ENCODE data around the gene ZNF438. TPM values are rescaled to one million over a fixed set of nuclear protein-coding genes. Genes with fewer than 3 reads are reported as not detected.

The ZNF438 gene
- total and polyA plus RNA-seq, 2 donors (not counting 1 experiment from before 2014, with no cell fraction given) = 4.7 to 6.6 TPM

GRCh38 chr10:30842894-30843293 lies 188.8 kb downstream of the ZNF438 start:
- Histone ChIP-seq H3K4me3 (replicated peaks in 1 of 4; ENCODE audit: control extremely low read depth in 1 of 4, insufficient read depth in 1 of 4, low read depth in 3 of 4, low read length in 4 of 4) (no peak overlapping the region), H3K4me1 (ENCODE audit: control insufficient read depth, extremely low read depth, insufficient read depth, low read length) (no peaks in the 10 kb centered on the region), H3K27ac (ENCODE audit: insufficient read depth, low read length) (no peak overlapping the region), H3K4me2 (ENCODE audit: extremely low read depth, insufficient read depth, low read length) (no peak overlapping the region), H3K79me2 (ENCODE audit: control insufficient read depth, insufficient read depth, low read length) (no peaks in the 10 kb centered on the region), H3K36me3 (ENCODE audit: control insufficient read depth, insufficient read depth, low read length) (no peaks in the 10 kb centered on the region), H3K27me3 (ENCODE audit: control insufficient read depth, insufficient read depth, low read length) (no peaks in the 10 kb centered on the region), H3K9me3 (ENCODE audit: control insufficient read depth, insufficient read depth, low read depth, low read length) (no peaks in the 10 kb centered on the region), H2AFZ (ENCODE audit: low read length) (no peak overlapping the region), H3K9ac (ENCODE audit: insufficient read depth, low read length) (no peak overlapping the region), H4K20me1 (ENCODE audit: control insufficient read depth, extremely low read depth, insufficient read depth, low read length) (no peaks in the 10 kb centered on the region)
- TF ChIP-seq CTCF (conservative IDR thresholded peaks at IDR 0.05 in 1 of 2, IDR thresholded peaks at IDR 0.05 in 1 of 2; ENCODE audit: low read depth in 1 of 2, low read length in 2 of 2) (no peak), EZH2 (IDR thresholded peaks at IDR 0.05; ENCODE audit: low read length, missing control alignments) (no peak)
- DNase-seq (ENCODE audit: low read depth in 2 of 2) = peak; percentile 43 to 63

GRCh38 chr10:30842185-30842584 lies 189.5 kb downstream of the ZNF438 start:
- no peak overlapping the region for H2AFZ ChIP-seq (ENCODE audit: low read length)
- H3K9me3 ChIP-seq (ENCODE audit: control insufficient read depth, insufficient read depth, low read depth, low read length) = no peaks in the 10 kb centered on the region
- no peak overlapping the region for H3K9ac ChIP-seq (ENCODE audit: insufficient read depth, low read length)
- TF ChIP-seq CTCF (conservative IDR thresholded peaks at IDR 0.05 in 1 of 2, IDR thresholded peaks at IDR 0.05 in 1 of 2; ENCODE audit: low read depth in 1 of 2, low read length in 2 of 2) (no peak), EZH2 (IDR thresholded peaks at IDR 0.05; ENCODE audit: low read length, missing control alignments) (no peak)
- H3K4me3 ChIP-seq (replicated peaks in 1 of 4; ENCODE audit: control extremely low read depth in 1 of 4, insufficient read depth in 1 of 4, low read depth in 3 of 4, low read length in 4 of 4) = no peak overlapping the region
- H3K4me2 ChIP-seq (ENCODE audit: extremely low read depth, insufficient read depth, low read length) = no peak overlapping the region
- no peaks in the 10 kb centered on the region for H3K27me3 ChIP-seq (ENCODE audit: control insufficient read depth, insufficient read depth, low read length)
- no peaks in the 10 kb centered on the region for H4K20me1 ChIP-seq (ENCODE audit: control insufficient read depth, extremely low read depth, insufficient read depth, low read length)
- no peaks in the 10 kb centered on the region for H3K4me1 ChIP-seq (ENCODE audit: control insufficient read depth, extremely low read depth, insufficient read depth, low read length)
- H3K36me3 ChIP-seq (ENCODE audit: control insufficient read depth, insufficient read depth, low read length) = no peaks in the 10 kb centered on the region
- H3K79me2 ChIP-seq (ENCODE audit: control insufficient read depth, insufficient read depth, low read length) = no peaks in the 10 kb centered on the region
- no peak for DNase-seq (ENCODE audit: low read depth in 2 of 2)
- no peak overlapping the region for H3K27ac ChIP-seq (ENCODE audit: insufficient read depth, low read length)

- H4K20me1 ChIP-seq (ENCODE audit: control insufficient read depth, extremely low read depth, insufficient read depth, low read length) = no peaks in the 10 kb centered on the region
- H3K79me2 ChIP-seq (ENCODE audit: control insufficient read depth, insufficient read depth, low read length) = no peaks in the 10 kb centered on the region
- H3K4me3 ChIP-seq (replicated peaks in 1 of 4; ENCODE audit: control extremely low read depth in 1 of 4, insufficient read depth in 1 of 4, low read depth in 3 of 4, low read length in 4 of 4) = no peak overlapping the region
- DNase-seq (ENCODE audit: low read depth in 2 of 2) = peak in 1 of 2 donors; percentile 73
- H3K27me3 ChIP-seq (ENCODE audit: control insufficient read depth, insufficient read depth, low read length) = no peaks in the 10 kb centered on the region
- H3K4me2 ChIP-seq (ENCODE audit: extremely low read depth, insufficient read depth, low read length) = no peak overlapping the region
- no peak overlapping the region for H3K9ac ChIP-seq (ENCODE audit: insufficient read depth, low read length)
- no peaks in the 10 kb centered on the region for H3K4me1 ChIP-seq (ENCODE audit: control insufficient read depth, extremely low read depth, insufficient read depth, low read length)
- no peak for TF ChIP-seq EZH2 (IDR thresholded peaks at IDR 0.05; ENCODE audit: low read length, missing control alignments)
- no peak for TF ChIP-seq CTCF (conservative IDR thresholded peaks at IDR 0.05 in 1 of 2, IDR thresholded peaks at IDR 0.05 in 1 of 2; ENCODE audit: low read depth in 1 of 2, low read length in 2 of 2)
- H3K36me3 ChIP-seq (ENCODE audit: control insufficient read depth, insufficient read depth, low read length) = no peaks in the 10 kb centered on the region
- H2AFZ ChIP-seq (ENCODE audit: low read length) = no peak overlapping the region
- no peaks in the 10 kb centered on the region for H3K9me3 ChIP-seq (ENCODE audit: control insufficient read depth, insufficient read depth, low read depth, low read length)
- H3K27ac ChIP-seq (ENCODE audit: insufficient read depth, low read length) = no peak overlapping the region
Observed at GRCh38 chr10:30840395-30841050, 191.1 kb downstream of the ZNF438 start.
